ENCODE results near the gene BCAT1. TPM values are rescaled to one million over a fixed set of nuclear protein-coding genes. Genes with fewer than 3 reads are reported as not detected.

The BCAT1 gene
- total RNA-seq, 6 experiments from 2014 or later: 0.86 to 6.0 (median 2.7) TPM

DNA sequence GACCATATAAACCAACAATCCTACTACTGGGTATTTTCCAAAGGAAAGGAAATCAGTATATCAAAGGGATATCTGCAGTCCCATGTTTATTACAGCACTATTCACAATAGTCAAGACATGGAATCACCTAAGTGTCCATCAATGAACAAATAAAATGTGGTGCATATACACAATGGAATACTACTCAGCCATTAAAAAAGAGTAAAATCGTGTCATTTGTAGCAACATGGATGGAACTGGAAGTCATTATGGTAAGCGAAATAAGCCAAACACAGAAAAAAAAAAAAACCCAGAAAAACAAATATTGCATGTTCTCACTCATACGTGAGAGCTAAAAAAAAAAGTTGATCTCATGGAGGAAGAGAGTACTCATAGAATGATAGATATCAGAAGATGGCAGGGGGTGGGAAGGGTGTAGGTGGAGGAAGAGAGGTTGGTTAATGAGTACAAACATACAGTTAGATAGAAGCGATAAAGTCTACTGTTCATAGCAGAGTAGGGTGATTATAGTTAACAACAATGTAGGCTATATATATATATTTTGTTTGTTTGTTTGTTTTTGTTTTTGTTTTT is 49.3 kb downstream of the BCAT1 start:
- TF ChIP-seq, protein P1, sequence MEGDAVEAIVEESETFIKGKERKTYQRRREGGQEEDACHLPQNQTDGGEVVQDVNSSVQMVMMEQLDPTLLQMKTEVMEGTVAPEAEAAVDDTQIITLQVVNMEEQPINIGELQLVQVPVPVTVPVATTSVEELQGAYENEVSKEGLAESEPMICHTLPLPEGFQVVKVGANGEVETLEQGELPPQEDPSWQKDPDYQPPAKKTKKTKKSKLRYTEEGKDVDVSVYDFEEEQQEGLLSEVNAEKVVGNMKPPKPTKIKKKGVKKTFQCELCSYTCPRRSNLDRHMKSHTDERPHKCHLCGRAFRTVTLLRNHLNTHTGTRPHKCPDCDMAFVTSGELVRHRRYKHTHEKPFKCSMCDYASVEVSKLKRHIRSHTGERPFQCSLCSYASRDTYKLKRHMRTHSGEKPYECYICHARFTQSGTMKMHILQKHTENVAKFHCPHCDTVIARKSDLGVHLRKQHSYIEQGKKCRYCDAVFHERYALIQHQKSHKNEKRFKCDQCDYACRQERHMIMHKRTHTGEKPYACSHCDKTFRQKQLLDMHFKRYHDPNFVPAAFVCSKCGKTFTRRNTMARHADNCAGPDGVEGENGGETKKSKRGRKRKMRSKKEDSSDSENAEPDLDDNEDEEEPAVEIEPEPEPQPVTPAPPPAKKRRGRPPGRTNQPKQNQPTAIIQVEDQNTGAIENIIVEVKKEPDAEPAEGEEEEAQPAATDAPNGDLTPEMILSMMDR (IDR thresholded peaks at IDR 0.05): no peak
- no peak for TF ChIP-seq POLR2A (IDR thresholded peaks at IDR 0.05)
- Histone ChIP-seq H3K27ac (no peak overlapping the region), H3K9me3 (no peaks in the 10 kb centered on the region), H3K27me3 (no peaks in the 10 kb centered on the region), H3K4me3 (no peak overlapping the region), H3K4me1 (no peaks in the 10 kb centered on the region), H3K36me3 (no peaks in the 10 kb centered on the region)
- intact Hi-C loops (cut with DNase I): no loop called here
- DNase-seq: no peak
- no peak for ATAC-seq
- WGBS (ENCODE audit: insufficient coverage, low coverage, low lambda C conversion rate, missing lambda C conversion rate): 59% methylated on average over 4 of the region's 4 CpGs

DNA sequence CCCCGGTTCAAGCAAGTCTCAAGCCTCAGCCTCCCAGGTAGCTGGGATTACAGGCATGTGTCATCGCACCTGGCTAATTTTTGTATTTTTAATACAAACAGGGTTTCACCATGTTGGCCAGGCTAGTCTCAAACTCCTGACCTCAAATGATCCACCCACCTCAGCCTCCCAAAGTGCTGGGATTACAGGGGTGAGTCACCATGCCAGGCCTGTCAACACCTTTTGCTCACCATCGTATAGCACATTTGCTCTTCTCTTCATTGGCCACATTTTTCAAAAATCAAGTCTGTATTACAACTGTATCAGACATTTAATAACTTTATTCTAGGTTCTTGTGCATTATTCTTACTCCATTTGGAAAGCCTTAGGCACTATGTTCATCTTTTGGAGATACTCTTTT is 50.3 kb downstream of the BCAT1 start:
- no peak for ATAC-seq

DNA sequence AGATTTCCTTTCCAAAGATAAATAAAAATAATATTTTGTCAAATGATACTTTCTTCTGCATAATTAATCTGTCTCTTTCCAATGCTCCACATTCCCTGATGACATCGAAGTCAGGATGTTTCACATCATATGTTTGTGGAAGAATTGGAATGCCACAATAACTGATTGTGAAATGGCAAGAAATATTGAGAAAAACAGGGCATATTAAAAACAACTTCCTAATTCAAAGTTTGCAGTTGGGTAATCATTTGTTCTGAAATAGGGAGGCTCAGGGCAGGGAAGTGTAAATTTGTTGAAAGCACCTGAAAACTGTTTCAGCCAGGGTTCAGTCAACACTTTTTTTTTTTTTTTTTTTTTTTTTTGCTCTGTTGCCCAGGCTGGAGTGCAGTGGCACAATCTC is 50.7 kb downstream of the BCAT1 start:
- no peaks in the 10 kb centered on the region for H3K36me3 ChIP-seq
- TF ChIP-seq POLR2A (IDR thresholded peaks at IDR 0.05): no peak
- TF ChIP-seq, protein P1 (IDR thresholded peaks at IDR 0.05): no peak
- H3K27me3 ChIP-seq: no peaks in the 10 kb centered on the region
- no peak overlapping the region for H3K27ac ChIP-seq
- DNase-seq (no peak), ATAC-seq (no peak)
- WGBS (ENCODE audit: insufficient coverage, low coverage, low lambda C conversion rate, missing lambda C conversion rate): 45% methylated on average over 1 of the region's 1 CpG
- no peaks in the 10 kb centered on the region for H3K9me3 ChIP-seq
- H3K4me1 ChIP-seq: no peaks in the 10 kb centered on the region
- intact Hi-C loops (cut with DNase I): no loop called here
- H3K4me3 ChIP-seq: no peak overlapping the region

More for the DNA sequence above, 50.3 kb downstream of the BCAT1 start:
- no peaks in the 10 kb centered on the region for H3K4me1 ChIP-seq
- H3K9me3 ChIP-seq: no peaks in the 10 kb centered on the region
- WGBS (ENCODE audit: insufficient coverage, low coverage, low lambda C conversion rate, missing lambda C conversion rate): 78% methylated on average over 3 of the region's 3 CpGs
- no peaks in the 10 kb centered on the region for H3K36me3 ChIP-seq
- DNase-seq: no peak
- TF ChIP-seq POLR2A (IDR thresholded peaks at IDR 0.05): no peak
- TF ChIP-seq, protein P1 (IDR thresholded peaks at IDR 0.05): no peak
- intact Hi-C loops (cut with DNase I): no loop called here
- H3K4me3 ChIP-seq: no peak overlapping the region
- no peaks in the 10 kb centered on the region for H3K27me3 ChIP-seq
- no peak overlapping the region for H3K27ac ChIP-seq

DNA sequence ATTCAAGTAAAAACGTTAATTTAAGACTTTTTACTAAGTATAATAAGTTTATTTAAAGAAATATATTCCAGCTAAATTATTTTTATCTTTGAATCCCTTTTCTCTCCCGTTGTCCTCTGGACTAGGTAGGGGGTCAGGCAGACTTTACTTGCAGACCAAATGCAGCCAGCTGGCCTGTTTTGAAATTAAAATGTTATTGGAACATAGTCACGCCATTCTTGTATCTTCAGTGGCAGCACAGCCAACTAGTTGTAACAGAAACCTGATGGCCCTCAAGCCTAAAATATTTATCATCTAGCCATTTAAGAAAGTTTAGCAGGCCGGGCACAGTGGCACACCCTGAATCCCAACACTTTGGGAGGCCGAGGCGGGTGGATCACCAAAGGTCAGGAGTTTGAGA is 52.7 kb downstream of the BCAT1 start:
- Histone ChIP-seq H3K36me3 (no peaks in the 10 kb centered on the region), H3K9me3 (no peaks in the 10 kb centered on the region), H3K27me3 (no peaks in the 10 kb centered on the region), H3K4me1 (no peaks in the 10 kb centered on the region), H3K27ac (no peak overlapping the region), H3K4me3 (no peak overlapping the region)
- TF ChIP-seq POLR2A (IDR thresholded peaks at IDR 0.05): no peak
- TF ChIP-seq, protein P1 (IDR thresholded peaks at IDR 0.05): no peak
- ATAC-seq: no peak
- WGBS (ENCODE audit: insufficient coverage, low coverage, low lambda C conversion rate, missing lambda C conversion rate): 66% methylated on average over 6 of the region's 6 CpGs
- no peak for DNase-seq
- intact Hi-C loops (cut with DNase I): no loop called here

DNA sequence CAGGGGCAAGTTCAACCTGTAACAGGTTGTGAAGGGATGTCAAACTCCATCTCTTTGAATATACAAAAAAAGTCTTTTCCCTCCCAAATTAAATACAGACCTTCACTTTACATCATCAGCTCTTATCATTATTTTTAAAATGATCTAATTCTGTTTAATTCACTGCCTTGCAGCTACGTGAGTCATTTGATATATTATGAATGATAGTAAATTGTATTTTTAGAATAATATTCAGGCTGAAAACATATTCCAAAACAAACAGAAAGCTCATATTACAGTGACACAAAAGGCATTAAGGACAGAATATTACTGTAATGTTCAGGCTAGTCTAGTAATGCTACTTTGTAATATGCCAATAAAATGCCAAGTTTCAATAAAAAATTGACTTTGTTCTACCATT is 53.3 kb downstream of the BCAT1 start:
- WGBS (ENCODE audit: insufficient coverage, low coverage, low lambda C conversion rate, missing lambda C conversion rate): 62% methylated on average over 1 of the region's 1 CpG
- Histone ChIP-seq H3K4me1 (no peaks in the 10 kb centered on the region), H3K4me3 (no peak overlapping the region), H3K27ac (no peak overlapping the region), H3K27me3 (no peaks in the 10 kb centered on the region), H3K36me3 (no peaks in the 10 kb centered on the region), H3K9me3 (no peaks in the 10 kb centered on the region)
- ATAC-seq: no peak
- DNase-seq: no peak
- TF ChIP-seq, protein P1 (IDR thresholded peaks at IDR 0.05): no peak
- no peak for TF ChIP-seq POLR2A (IDR thresholded peaks at IDR 0.05)
- intact Hi-C loops (cut with DNase I): no loop called here
